Measurements from ENCODE around the gene CFAP68.

DNA sequence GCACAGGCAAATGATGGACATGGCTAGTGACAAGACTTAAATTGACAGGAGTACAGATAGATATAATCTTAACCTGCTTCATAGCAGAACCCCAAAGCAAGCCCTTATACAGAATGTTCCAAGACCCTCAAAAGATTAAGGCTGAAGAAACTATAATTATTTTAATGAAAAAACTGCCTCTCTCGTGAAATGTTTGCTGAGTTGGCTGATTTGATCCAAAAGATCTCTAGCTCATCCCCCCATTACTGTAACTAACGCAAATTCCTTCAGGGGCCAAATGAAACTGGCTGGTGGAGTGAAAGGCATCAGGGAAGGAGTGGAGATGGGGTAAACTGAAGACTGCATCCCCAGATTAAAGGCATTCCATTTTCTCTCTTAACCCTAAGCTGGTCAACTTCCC, 27.2 kb upstream of the CFAP68 start:
- TF ChIP-seq, protein P1, sequence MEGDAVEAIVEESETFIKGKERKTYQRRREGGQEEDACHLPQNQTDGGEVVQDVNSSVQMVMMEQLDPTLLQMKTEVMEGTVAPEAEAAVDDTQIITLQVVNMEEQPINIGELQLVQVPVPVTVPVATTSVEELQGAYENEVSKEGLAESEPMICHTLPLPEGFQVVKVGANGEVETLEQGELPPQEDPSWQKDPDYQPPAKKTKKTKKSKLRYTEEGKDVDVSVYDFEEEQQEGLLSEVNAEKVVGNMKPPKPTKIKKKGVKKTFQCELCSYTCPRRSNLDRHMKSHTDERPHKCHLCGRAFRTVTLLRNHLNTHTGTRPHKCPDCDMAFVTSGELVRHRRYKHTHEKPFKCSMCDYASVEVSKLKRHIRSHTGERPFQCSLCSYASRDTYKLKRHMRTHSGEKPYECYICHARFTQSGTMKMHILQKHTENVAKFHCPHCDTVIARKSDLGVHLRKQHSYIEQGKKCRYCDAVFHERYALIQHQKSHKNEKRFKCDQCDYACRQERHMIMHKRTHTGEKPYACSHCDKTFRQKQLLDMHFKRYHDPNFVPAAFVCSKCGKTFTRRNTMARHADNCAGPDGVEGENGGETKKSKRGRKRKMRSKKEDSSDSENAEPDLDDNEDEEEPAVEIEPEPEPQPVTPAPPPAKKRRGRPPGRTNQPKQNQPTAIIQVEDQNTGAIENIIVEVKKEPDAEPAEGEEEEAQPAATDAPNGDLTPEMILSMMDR (IDR thresholded peaks at IDR 0.05; ENCODE audit: low read length) = no peak
- no peak for TF ChIP-seq EZH2 (IDR thresholded peaks at IDR 0.05; ENCODE audit: borderline replicate concordance, low read length)

All from OCI-LY1 (cell line).